Measurements from ENCODE around the gene ARHGEF4.

Gene ARHGEF4

GRCh38 chr2:131043199-131044074, 206.7 kb downstream of the ARHGEF4 start:
- DNase-seq (ENCODE audit: low read depth), result no peak
- no peak overlapping the region for H3K4me3 ChIP-seq (ENCODE audit: control insufficient read depth, low read depth, low read length)
- TF ChIP-seq CTCF (conservative IDR thresholded peaks at IDR 0.05; ENCODE audit: control insufficient read depth, insufficient read depth, low read depth, low read length), result no peak

- no peak for DNase-seq (ENCODE audit: low read depth)
- no peak overlapping the region for H3K4me3 ChIP-seq (ENCODE audit: control insufficient read depth, low read depth, low read length)
- TF ChIP-seq CTCF (conservative IDR thresholded peaks at IDR 0.05; ENCODE audit: control insufficient read depth, insufficient read depth, low read depth, low read length), result no peak
Measured at GRCh38 chr2:131044075-131044756, 207.5 kb downstream of the ARHGEF4 start.

- no peak for DNase-seq (ENCODE audit: low read depth)
- no peak overlapping the region for H3K4me3 ChIP-seq (ENCODE audit: control insufficient read depth, low read depth, low read length)
- TF ChIP-seq CTCF (conservative IDR thresholded peaks at IDR 0.05; ENCODE audit: control insufficient read depth, insufficient read depth, low read depth, low read length), result no peak
Measured at GRCh38 chr2:131044757-131045150, 208.0 kb downstream of the ARHGEF4 start.

GRCh38 chr2:131045286-131046027, 208.7 kb downstream of the ARHGEF4 start:
- no peak overlapping the region for H3K4me3 ChIP-seq (ENCODE audit: control insufficient read depth, low read depth, low read length)
- DNase-seq (ENCODE audit: low read depth), result no peak
- TF ChIP-seq CTCF (conservative IDR thresholded peaks at IDR 0.05; ENCODE audit: control insufficient read depth, insufficient read depth, low read depth, low read length), result no peak

GRCh38 chr2:131046028-131046917, 209.6 kb downstream of the ARHGEF4 start:
- no peak for DNase-seq (ENCODE audit: low read depth)
- H3K4me3 ChIP-seq (ENCODE audit: control insufficient read depth, low read depth, low read length), result no peak overlapping the region
- no peak for TF ChIP-seq CTCF (conservative IDR thresholded peaks at IDR 0.05; ENCODE audit: control insufficient read depth, insufficient read depth, low read depth, low read length)

All from fibroblast of mammary gland (primary cell).